HepG2 (cell line): ENCODE results near the gene SGF29. TPM values are rescaled to one million over a fixed set of nuclear protein-coding genes. Genes with fewer than 3 reads are reported as not detected.

ENCODE experiments used
- HOXA5 ChIP-seq: sonication (generic); formaldehyde crosslinking; IDR thresholded peaks from 2 replicates; pipeline ENCODE4 v1.4.0; 2020; ENCODE audit warnings: missing genetic modification reagents
- KLF13 ChIP-seq: sonication (generic); formaldehyde crosslinking; IDR thresholded peaks from 2 replicates; pipeline ENCODE4 v1.4.0; 2020; ENCODE audit warnings: mild to moderate bottlenecking, missing genetic modification reagents
- RBM22 ChIP-seq: fragments of 200-400 bp; formaldehyde crosslinking; optimal IDR thresholded peaks from 2 replicates; pipeline ENCODE3; 2017; ENCODE audit warnings: mild to moderate bottlenecking, low read length, moderate library complexity
- RXRB ChIP-seq: IDR thresholded peaks from 2 replicates; pipeline ENCODE4 v1.6.1; 2016; ENCODE audit warnings: borderline replicate concordance, missing genetic modification reagents, missing compliant biosample characterization
- SNAI1 ChIP-seq: sonication (generic); formaldehyde crosslinking; IDR thresholded peaks from 2 replicates; pipeline ENCODE4 v1.5.0; 2020; ENCODE audit warnings: mild to moderate bottlenecking, missing genetic modification reagents, borderline replicate concordance
- SPEN ChIP-seq: sonication (generic); formaldehyde crosslinking; IDR thresholded peaks from 2 replicates; pipeline ENCODE4 v1.5.1; 2020; ENCODE audit warnings: low read depth, mild to moderate bottlenecking, missing genetic modification reagents
- ZBTB3 ChIP-seq: sonication (generic); formaldehyde crosslinking; IDR thresholded peaks from 2 replicates; pipeline ENCODE4 v1.4.0; 2020; ENCODE audit warnings: low read depth, mild to moderate bottlenecking, moderate library complexity, missing genetic modification reagents, borderline replicate concordance
- ZBTB7B ChIP-seq: sonication (generic); formaldehyde crosslinking; IDR thresholded peaks from 2 replicates; pipeline ENCODE4 v1.4.0; 2020; ENCODE audit warnings: missing genetic modification reagents
- ZC3H13 ChIP-seq: sonication (generic); formaldehyde crosslinking; IDR thresholded peaks from 2 replicates; pipeline ENCODE4 v1.8.1; 2023; ENCODE audit warnings: mild to moderate bottlenecking, missing genetic modification reagents, moderate library complexity
- ZNF260 ChIP-seq: sonication (generic); formaldehyde crosslinking; IDR thresholded peaks from 2 replicates; pipeline ENCODE4 v1.4.0; 2020; ENCODE audit warnings: missing genetic modification reagents, low read depth, mild to moderate bottlenecking, borderline replicate concordance
- ZNF33B ChIP-seq: sonication (generic); formaldehyde crosslinking; IDR thresholded peaks from 2 replicates; pipeline ENCODE4 v1.5.1; 2020; ENCODE audit warnings: mild to moderate bottlenecking, missing genetic modification reagents
- ZNF563 ChIP-seq: sonication (generic); formaldehyde crosslinking; IDR thresholded peaks from 2 replicates; pipeline ENCODE4 v1.8.0; 2022; ENCODE audit warnings: mild to moderate bottlenecking, moderate library complexity, missing genetic modification reagents
- ZNF678 ChIP-seq: sonication (generic); formaldehyde crosslinking; IDR thresholded peaks from 2 replicates; pipeline ENCODE4 v1.4.0; 2020; ENCODE audit warnings: mild to moderate bottlenecking, missing genetic modification reagents
- ZSCAN20 ChIP-seq: sonication (generic); formaldehyde crosslinking; IDR thresholded peaks from 2 replicates; pipeline ENCODE4 v1.4.0; 2020; ENCODE audit warnings: missing genetic modification reagents, mild to moderate bottlenecking, borderline replicate concordance
- polyA plus RNA-seq, 8 experiments: library from polyadenylated mRNA; depleted of rRNA in 3 of 8; stranded (reverse) in 7 of 8; unstranded in 1 of 8; fragments of >200 nt; fragmentation: Illumina TruSeq in 4 of 8; extraction: Trizol in 4 of 8; gene quantifications; 2 replicates each; pipeline versions ENCODE4 v1.2.1 to v1.2.3, GENCODE V29; 2011 to 2016; ENCODE audit warnings: low read depth in 4 of 8, missing spikeins in 1 of 8, mixed read lengths in 1 of 8; ENCODE audit not compliant: insufficient read depth in 1 of 8
- total RNA-seq, 5 experiments: library from RNA; depleted of rRNA; stranded (reverse); fragments of >200 nt; fragmentation: Illumina TruSeq; extraction: Trizol; gene quantifications; 2 replicates each; pipeline ENCODE4 v1.2.3, GENCODE V29; 2016; ENCODE audit warnings: low read depth in 1 of 5
- TF ChIP-seq, protein P1 (sequence below): sonication (generic); formaldehyde crosslinking; IDR thresholded peaks from 2 replicates; pipeline ENCODE4 v1.5.0; 2020; ENCODE audit warnings: mild to moderate bottlenecking, missing genetic modification reagents
- TF ChIP-seq, protein P2 (sequence below): sonication (generic); formaldehyde crosslinking; IDR thresholded peaks from 2 replicates; pipeline ENCODE4 v1.4.0; 2020; ENCODE audit warnings: missing genetic modification reagents
- TF ChIP-seq, protein P3 (sequence below): sonication (generic); formaldehyde crosslinking; IDR thresholded peaks from 2 replicates; pipeline ENCODE4 v1.9.0; 2022; ENCODE audit warnings: missing genetic modification reagents, mild to moderate bottlenecking, borderline replicate concordance
- TF ChIP-seq, protein P4 (sequence below): sonication (generic); formaldehyde crosslinking; IDR thresholded peaks from 2 replicates; pipeline ENCODE4 v1.4.0; 2020; ENCODE audit warnings: mild to moderate bottlenecking, missing genetic modification reagents

The SGF29 gene
- total and polyA plus RNA-seq, 2 of the 13 experiments (the other 11 are each of a cell fraction or from before 2014, with no cell fraction given): 5.0 to 29.4 TPM

DNA sequence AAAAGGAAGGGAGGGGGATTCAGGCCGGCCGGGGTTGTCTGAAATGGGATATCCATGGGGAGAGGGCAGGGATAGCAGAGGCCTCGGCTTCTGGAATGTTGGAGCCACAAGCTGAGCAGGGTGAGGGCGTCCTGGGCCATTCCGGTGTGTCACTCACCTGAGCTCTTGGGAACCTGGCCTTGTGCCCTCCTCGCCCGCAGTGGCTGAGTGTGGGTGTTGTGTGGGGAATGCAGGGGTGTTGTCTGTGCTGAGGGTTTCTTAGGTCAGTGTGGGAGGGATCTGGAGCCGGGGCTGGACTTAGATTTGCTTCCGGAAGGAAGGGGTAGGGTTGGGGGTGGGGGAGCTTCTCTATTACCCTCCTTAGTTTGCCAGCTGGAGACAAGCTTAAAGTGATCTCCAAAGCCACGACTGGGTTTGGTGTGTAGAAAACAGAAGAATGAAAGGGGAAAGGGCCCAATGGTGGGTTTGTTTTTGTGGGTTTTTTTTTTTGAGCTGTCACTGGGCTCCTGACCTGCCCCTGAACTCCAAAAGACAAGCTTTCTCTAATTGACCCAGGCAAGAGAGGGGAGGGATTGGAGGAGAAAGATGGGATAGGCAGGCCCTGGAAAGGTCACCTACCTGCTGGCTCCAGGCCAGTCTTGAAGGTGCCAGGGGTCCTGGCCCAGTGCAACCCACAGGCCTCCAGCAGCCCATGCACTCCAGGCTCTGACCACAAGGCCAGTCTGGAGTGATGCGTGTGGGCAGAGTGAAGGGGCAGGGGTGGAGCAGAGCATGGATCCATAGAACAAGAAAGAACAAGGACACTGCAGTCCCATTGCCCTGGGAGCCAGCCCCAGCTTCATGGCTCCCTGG, 43.3 kb downstream of the SGF29 start, which contains the start of gene SULT1A2 (continued):
- peak; percentile 56; the same call in 1 of the 2 replicates for TF ChIP-seq ZBTB7B
- TF ChIP-seq ZNF260 (CRISPR knock-in tag): no peak
- TF ChIP-seq, protein P1, sequence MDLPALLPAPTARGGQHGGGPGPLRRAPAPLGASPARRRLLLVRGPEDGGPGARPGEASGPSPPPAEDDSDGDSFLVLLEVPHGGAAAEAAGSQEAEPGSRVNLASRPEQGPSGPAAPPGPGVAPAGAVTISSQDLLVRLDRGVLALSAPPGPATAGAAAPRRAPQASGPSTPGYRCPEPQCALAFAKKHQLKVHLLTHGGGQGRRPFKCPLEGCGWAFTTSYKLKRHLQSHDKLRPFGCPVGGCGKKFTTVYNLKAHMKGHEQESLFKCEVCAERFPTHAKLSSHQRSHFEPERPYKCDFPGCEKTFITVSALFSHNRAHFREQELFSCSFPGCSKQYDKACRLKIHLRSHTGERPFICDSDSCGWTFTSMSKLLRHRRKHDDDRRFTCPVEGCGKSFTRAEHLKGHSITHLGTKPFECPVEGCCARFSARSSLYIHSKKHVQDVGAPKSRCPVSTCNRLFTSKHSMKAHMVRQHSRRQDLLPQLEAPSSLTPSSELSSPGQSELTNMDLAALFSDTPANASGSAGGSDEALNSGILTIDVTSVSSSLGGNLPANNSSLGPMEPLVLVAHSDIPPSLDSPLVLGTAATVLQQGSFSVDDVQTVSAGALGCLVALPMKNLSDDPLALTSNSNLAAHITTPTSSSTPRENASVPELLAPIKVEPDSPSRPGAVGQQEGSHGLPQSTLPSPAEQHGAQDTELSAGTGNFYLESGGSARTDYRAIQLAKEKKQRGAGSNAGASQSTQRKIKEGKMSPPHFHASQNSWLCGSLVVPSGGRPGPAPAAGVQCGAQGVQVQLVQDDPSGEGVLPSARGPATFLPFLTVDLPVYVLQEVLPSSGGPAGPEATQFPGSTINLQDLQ (CRISPR knock-in tag): peak; percentile 22; the same call in 1 of the 2 replicates
- TF ChIP-seq, protein P2, sequence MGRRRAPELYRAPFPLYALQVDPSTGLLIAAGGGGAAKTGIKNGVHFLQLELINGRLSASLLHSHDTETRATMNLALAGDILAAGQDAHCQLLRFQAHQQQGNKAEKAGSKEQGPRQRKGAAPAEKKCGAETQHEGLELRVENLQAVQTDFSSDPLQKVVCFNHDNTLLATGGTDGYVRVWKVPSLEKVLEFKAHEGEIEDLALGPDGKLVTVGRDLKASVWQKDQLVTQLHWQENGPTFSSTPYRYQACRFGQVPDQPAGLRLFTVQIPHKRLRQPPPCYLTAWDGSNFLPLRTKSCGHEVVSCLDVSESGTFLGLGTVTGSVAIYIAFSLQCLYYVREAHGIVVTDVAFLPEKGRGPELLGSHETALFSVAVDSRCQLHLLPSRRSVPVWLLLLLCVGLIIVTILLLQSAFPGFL (CRISPR knock-in tag): no peak
- no peak for TF ChIP-seq ZSCAN20 (CRISPR knock-in tag)
- no peak for TF ChIP-seq ZNF678
- TF ChIP-seq SPEN (CRISPR knock-in tag): 0 out of 2 replicates have a peak, but pooled peaks have one; percentile 3
- peak; percentile 87 for TF ChIP-seq RXRB
- no peak for TF ChIP-seq ZC3H13
- no peak for TF ChIP-seq KLF13
- no peak for TF ChIP-seq SNAI1 (CRISPR knock-in tag)
- TF ChIP-seq ZNF563 (CRISPR knock-in tag): 0 out of 2 replicates have a peak, but pooled peaks have one; percentile 10
- no peak for TF ChIP-seq HOXA5 (CRISPR knock-in tag)
- TF ChIP-seq, protein P3, sequence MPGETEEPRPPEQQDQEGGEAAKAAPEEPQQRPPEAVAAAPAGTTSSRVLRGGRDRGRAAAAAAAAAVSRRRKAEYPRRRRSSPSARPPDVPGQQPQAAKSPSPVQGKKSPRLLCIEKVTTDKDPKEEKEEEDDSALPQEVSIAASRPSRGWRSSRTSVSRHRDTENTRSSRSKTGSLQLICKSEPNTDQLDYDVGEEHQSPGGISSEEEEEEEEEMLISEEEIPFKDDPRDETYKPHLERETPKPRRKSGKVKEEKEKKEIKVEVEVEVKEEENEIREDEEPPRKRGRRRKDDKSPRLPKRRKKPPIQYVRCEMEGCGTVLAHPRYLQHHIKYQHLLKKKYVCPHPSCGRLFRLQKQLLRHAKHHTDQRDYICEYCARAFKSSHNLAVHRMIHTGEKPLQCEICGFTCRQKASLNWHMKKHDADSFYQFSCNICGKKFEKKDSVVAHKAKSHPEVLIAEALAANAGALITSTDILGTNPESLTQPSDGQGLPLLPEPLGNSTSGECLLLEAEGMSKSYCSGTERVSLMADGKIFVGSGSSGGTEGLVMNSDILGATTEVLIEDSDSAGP (CRISPR knock-in tag): no peak; the same call in 1 of the 2 replicates
- TF ChIP-seq RBM22: peak; percentile 37
- no peak for TF ChIP-seq ZBTB3
- no peak for TF ChIP-seq ZNF33B (CRISPR knock-in tag)
- TF ChIP-seq, protein P4, sequence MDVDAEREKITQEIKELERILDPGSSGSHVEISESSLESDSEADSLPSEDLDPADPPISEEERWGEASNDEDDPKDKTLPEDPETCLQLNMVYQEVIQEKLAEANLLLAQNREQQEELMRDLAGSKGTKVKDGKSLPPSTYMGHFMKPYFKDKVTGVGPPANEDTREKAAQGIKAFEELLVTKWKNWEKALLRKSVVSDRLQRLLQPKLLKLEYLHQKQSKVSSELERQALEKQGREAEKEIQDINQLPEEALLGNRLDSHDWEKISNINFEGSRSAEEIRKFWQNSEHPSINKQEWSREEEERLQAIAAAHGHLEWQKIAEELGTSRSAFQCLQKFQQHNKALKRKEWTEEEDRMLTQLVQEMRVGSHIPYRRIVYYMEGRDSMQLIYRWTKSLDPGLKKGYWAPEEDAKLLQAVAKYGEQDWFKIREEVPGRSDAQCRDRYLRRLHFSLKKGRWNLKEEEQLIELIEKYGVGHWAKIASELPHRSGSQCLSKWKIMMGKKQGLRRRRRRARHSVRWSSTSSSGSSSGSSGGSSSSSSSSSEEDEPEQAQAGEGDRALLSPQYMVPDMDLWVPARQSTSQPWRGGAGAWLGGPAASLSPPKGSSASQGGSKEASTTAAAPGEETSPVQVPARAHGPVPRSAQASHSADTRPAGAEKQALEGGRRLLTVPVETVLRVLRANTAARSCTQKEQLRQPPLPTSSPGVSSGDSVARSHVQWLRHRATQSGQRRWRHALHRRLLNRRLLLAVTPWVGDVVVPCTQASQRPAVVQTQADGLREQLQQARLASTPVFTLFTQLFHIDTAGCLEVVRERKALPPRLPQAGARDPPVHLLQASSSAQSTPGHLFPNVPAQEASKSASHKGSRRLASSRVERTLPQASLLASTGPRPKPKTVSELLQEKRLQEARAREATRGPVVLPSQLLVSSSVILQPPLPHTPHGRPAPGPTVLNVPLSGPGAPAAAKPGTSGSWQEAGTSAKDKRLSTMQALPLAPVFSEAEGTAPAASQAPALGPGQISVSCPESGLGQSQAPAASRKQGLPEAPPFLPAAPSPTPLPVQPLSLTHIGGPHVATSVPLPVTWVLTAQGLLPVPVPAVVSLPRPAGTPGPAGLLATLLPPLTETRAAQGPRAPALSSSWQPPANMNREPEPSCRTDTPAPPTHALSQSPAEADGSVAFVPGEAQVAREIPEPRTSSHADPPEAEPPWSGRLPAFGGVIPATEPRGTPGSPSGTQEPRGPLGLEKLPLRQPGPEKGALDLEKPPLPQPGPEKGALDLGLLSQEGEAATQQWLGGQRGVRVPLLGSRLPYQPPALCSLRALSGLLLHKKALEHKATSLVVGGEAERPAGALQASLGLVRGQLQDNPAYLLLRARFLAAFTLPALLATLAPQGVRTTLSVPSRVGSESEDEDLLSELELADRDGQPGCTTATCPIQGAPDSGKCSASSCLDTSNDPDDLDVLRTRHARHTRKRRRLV: no peak
